Breast epithelium (tissue), 3 donors: ENCODE measurements around the gene HDGF.

Experiments used
- CTCF ChIP-seq, 3 donors: fragments of 450-650 bp; IDR thresholded peaks; one replicate each; pipeline ENCODE4 v1.5.1; 2016 to 2017; ENCODE audit warnings: antibody characterized with exemption in 3 of 3, mild to moderate bottlenecking in 3 of 3, moderate library complexity in 3 of 3
- POLR2A ChIP-seq: fragments of 450-650 bp; IDR thresholded peaks from one replicate; pipeline ENCODE4 v1.6.1; 2016; ENCODE audit warnings: antibody characterized with exemption, mild to moderate bottlenecking, moderate library complexity
- POLR2AphosphoS5 ChIP-seq, 3 donors: sonication (generic); formaldehyde crosslinking; IDR thresholded peaks; one replicate each; pipeline ENCODE4 v1.6.1; 2017; ENCODE audit warnings: antibody characterized with exemption in 3 of 3

- TF ChIP-seq POLR2A (no peak), CTCF (IDR thresholded peaks at IDR 0.05) (no peak), POLR2AphosphoS5 (IDR thresholded peaks at IDR 0.05) (peak in 1 of 3 donors; percentile 51)
Observed at GRCh38 chr1:156709757-156710489, 41.6 kb downstream of the HDGF start.
